Gastrocnemius medialis (tissue), 4 donors: ENCODE measurements around the gene WBP2NL. TPM values are rescaled to one million over a fixed set of nuclear protein-coding genes. Genes with fewer than 3 reads are reported as not detected.
A peak's percentile ranks its signal among the peaks of the same experiment; 100 is the strongest.

Source experiments
- ATAC-seq, 2 donors: fragments of 150-250 bp; one replicate each; pipeline ENCODE4 v1.9.1; 2016
- DNase-seq, 2 donors: peaks; one replicate each; pipeline ENCODE4 v3.0.0-alpha.2; 2019
- H3K27ac ChIP-seq, 4 donors: fragments of 200-600 bp; sonication (generic); 1 replicate in 1 of 4; 2 replicates in 3 of 4; pipeline ENCODE4 v1.5.1; 2016 to 2018; ENCODE audit warnings: mild to moderate bottlenecking in 2 of 4, moderate library complexity in 1 of 4
- H3K27me3 ChIP-seq, 3 donors: fragments of 200-600 bp; sonication (generic) in 2 of 3; 1 replicate in 1 of 3; 2 replicates in 2 of 3; pipeline versions ENCODE4 v1.5.1 to v1.6.0; 2016 to 2019; ENCODE audit warnings: mild to moderate bottlenecking in 1 of 3, moderate library complexity in 1 of 3
- H3K36me3 ChIP-seq, 2 donors: fragments of 200-600 bp; sonication (generic) in 1 of 2; one replicate each; pipeline ENCODE4 v1.5.1; 2017 to 2018
- H3K4me1 ChIP-seq, 2 donors: fragments of 200-600 bp; sonication (generic) in 1 of 2; one replicate each; pipeline ENCODE4 v1.5.1; 2016 to 2017; ENCODE audit warnings: mild to moderate bottlenecking in 2 of 2
- H3K4me3 ChIP-seq, 4 donors: fragments of 200-600 bp; sonication (generic) in 3 of 4; 1 replicate in 1 of 4; 2 replicates in 3 of 4; pipeline ENCODE4 v1.5.1; 2016 to 2019; ENCODE audit warnings: mild to moderate bottlenecking in 2 of 4
- H3K9me3 ChIP-seq, 3 donors: fragments of 200-600 bp; sonication (generic) in 2 of 3; 1 replicate in 1 of 3; 2 replicates in 2 of 3; pipeline ENCODE4 v1.5.1; 2016 to 2019
- CTCF ChIP-seq, 5 experiments: fragments of 450-650 bp in 3 of 5; fragments of 200-600 bp in 2 of 5; sonication (generic) in 2 of 5; IDR thresholded peaks in 4 of 5; conservative IDR thresholded peaks in 1 of 5; 1 replicate in 4 of 5; 2 replicates in 1 of 5; pipeline ENCODE4 v1.5.1; 2016 to 2019; ENCODE audit warnings: antibody characterized with exemption in 5 of 5, mild to moderate bottlenecking in 3 of 5, moderate library complexity in 3 of 5
- POLR2A ChIP-seq, 2 donors: fragments of 450-650 bp; IDR thresholded peaks; one replicate each; pipeline ENCODE4 v1.6.1; 2017; ENCODE audit warnings: antibody characterized with exemption in 2 of 2, mild to moderate bottlenecking in 2 of 2, moderate library complexity in 2 of 2
- in situ Hi-C, 4 donors: fragments of 200-750 bp; cut with MboI; loops; one replicate each; pipeline versions ENCODE4 v1.15.0 to v1.8.0; 2017; ENCODE audit warnings: low sequenced_read_pairs in 4 of 4
- intact Hi-C: fragments of 100-400 bp; cut with DNase I; formaldehyde crosslinking; loops from one replicate; pipeline ENCODE4 v1.15.1; 2023; ENCODE audit warnings: low total_unique reads
- total RNA-seq, 4 donors: library from RNA; depleted of rRNA; stranded (reverse); fragments of >200 nt; gene quantifications; one replicate each; pipeline versions ENCODE4 v1.1.0 to v1.2.3, GENCODE V29; 2016

Gene WBP2NL
- total RNA-seq, 4 donors from 2014 or later: 0.27 to 0.59 (median 0.31) TPM; not detected in 1

DNA sequence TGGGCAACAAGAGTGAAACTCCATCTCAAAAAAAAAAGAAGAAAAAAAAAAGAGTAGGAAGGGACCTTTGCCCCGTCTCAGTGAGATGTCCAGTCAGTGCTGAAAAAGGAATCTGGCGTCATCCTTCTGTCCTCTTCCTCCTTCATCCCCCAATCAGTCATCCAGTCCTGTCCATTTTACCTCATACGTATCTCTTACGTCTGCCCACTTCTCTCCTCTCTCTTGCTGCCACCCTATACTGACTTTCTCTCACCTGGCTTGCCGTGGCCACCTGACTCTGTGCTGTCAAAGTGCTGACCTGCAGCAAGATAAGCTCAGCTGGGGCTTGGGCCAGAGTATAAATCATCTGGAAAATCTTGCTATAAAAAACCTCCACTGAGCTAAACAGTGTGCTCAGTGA is 15.7 kb upstream of the WBP2NL start:
- H3K27ac ChIP-seq: no peak overlapping the region
- intact Hi-C loops: no loop called here
- H3K4me3 ChIP-seq: no peak overlapping the region
- H3K9me3 ChIP-seq: no peaks in the 10 kb centered on the region
- TF ChIP-seq POLR2A (IDR thresholded peaks at IDR 0.05): no peak
- TF ChIP-seq CTCF (IDR thresholded peaks at IDR 0.05 in 4 of 5, conservative IDR thresholded peaks at IDR 0.05 in 1 of 5): no peak
- H3K27me3 ChIP-seq: peaks cover 2 to 6% (median 2%) of the 10 kb centered on the region in 3 donors
- ATAC-seq (no peak), DNase-seq (no peak)
- no peaks in the 10 kb centered on the region for H3K36me3 ChIP-seq
- in situ Hi-C loops: no loop called here
- H3K4me1 ChIP-seq: peaks cover 0 to 5% of the 10 kb centered on the region in 2 donors

GRCh38 chr22:41983513-41984405 is 14.8 kb upstream of the WBP2NL start:
- DNase-seq: no peak
- Histone ChIP-seq H3K27me3 (no peaks in the 10 kb centered on the region), H3K4me3 (no peak overlapping the region), H3K36me3 (no peaks in the 10 kb centered on the region), H3K9me3 (no peaks in the 10 kb centered on the region), H3K4me1 (peaks cover 0 to 5% of the 10 kb centered on the region in 2 donors), H3K27ac (no peak overlapping the region)
- peak in 1 of 2 donors; percentile 64 for ATAC-seq
- in situ Hi-C loops (no loop called here), intact Hi-C loops (no loop called here)
- TF ChIP-seq POLR2A (IDR thresholded peaks at IDR 0.05) (no peak), CTCF (IDR thresholded peaks at IDR 0.05 in 4 of 5, conservative IDR thresholded peaks at IDR 0.05 in 1 of 5) (no peak)

DNA sequence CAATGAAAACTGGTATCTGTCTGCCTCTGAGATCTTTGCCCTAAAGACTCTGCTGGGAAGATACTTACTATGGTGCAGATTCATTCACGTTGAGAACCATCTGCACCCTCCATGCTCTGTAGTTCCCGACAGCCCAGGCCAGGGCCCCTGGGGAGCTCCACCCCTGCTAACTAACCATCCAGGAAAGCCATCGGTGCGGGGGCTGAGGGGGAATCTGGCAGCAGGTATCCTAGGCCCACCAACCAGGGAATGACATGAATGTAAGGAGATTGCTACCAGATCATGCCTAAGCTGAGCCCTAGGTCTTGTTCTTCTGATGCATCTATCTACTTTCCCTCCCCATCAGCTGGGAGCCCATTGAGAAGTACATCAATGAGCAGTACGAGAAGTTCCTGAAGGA is 11.3 kb upstream of the WBP2NL start:
- TF ChIP-seq POLR2A (IDR thresholded peaks at IDR 0.05): no peak
- TF ChIP-seq CTCF (IDR thresholded peaks at IDR 0.05 in 4 of 5, conservative IDR thresholded peaks at IDR 0.05 in 1 of 5): no peak
- in situ Hi-C loops (no loop called here), intact Hi-C loops (no loop called here)
- H3K9me3 ChIP-seq: no peaks in the 10 kb centered on the region
- ATAC-seq (no peak), DNase-seq (no peak)
- no peaks in the 10 kb centered on the region for H3K27me3 ChIP-seq
- H3K4me3 ChIP-seq: no peak overlapping the region
- peaks cover 0 to 5% of the 10 kb centered on the region in 2 donors for H3K4me1 ChIP-seq
- H3K27ac ChIP-seq: no peak overlapping the region
- H3K36me3 ChIP-seq: no peaks in the 10 kb centered on the region

GRCh38 chr22:41989246-41989645 is 9.3 kb upstream of the WBP2NL start:
- intact Hi-C loops: no loop called here
- no peaks in the 10 kb centered on the region for H3K9me3 ChIP-seq
- TF ChIP-seq CTCF (IDR thresholded peaks at IDR 0.05 in 4 of 5, conservative IDR thresholded peaks at IDR 0.05 in 1 of 5) (no peak), POLR2A (IDR thresholded peaks at IDR 0.05) (no peak)
- DNase-seq (no peak), ATAC-seq (no peak)
- no peak overlapping the region for H3K27ac ChIP-seq
- in situ Hi-C loops: no loop called here
- no peaks in the 10 kb centered on the region for H3K4me1 ChIP-seq
- H3K27me3 ChIP-seq: no peaks in the 10 kb centered on the region
- no peak overlapping the region for H3K4me3 ChIP-seq
- no peaks in the 10 kb centered on the region for H3K36me3 ChIP-seq
